ACC112 (cell line): ENCODE data around the gene CDC42BPA.

ENCODE experiments used
- H2AFZ ChIP-seq: fragments of 200-600 bp; sonication (generic); one replicate; pipeline ENCODE4 v1.6.0; 2017; ENCODE audit warnings: antibody characterized with exemption, low read length; ENCODE audit not compliant: unreplicated experiment
- H3K27ac ChIP-seq: fragments of 200-600 bp; sonication (generic); 2 replicates; pipeline ENCODE4 v1.5.1; 2014; ENCODE audit warnings: low read depth, mild to moderate bottlenecking, antibody characterized with exemption, low read length, moderate library complexity
- H3K27me3 ChIP-seq: fragments of 200-600 bp; sonication (generic); 2 replicates; pipeline ENCODE4 v1.6.1; 2014; ENCODE audit warnings: mild to moderate bottlenecking, antibody characterized with exemption, low read length, moderate library complexity, mixed read lengths; ENCODE audit not compliant: insufficient read depth
- H3K36me3 ChIP-seq: fragments of 200-600 bp; sonication (generic); 2 replicates; pipeline ENCODE4 v1.6.1; 2016; ENCODE audit warnings: mild to moderate bottlenecking, antibody characterized with exemption, low read length, moderate library complexity, mixed read lengths; ENCODE audit not compliant: insufficient read depth
- H3K4me1 ChIP-seq: fragments of 200-600 bp; sonication (generic); one replicate; pipeline ENCODE4 v1.6.1; 2016; ENCODE audit warnings: low read length, mixed read lengths; ENCODE audit not compliant: insufficient read depth, unreplicated experiment, control insufficient read depth
- H3K4me3 ChIP-seq: fragments of 200-600 bp; sonication (generic); 2 replicates; pipeline ENCODE4 v1.5.1; 2014; ENCODE audit warnings: mild to moderate bottlenecking, low read depth, low read length
- H3K79me2 ChIP-seq: fragments of 200-600 bp; sonication (generic); one replicate; pipeline ENCODE4 v1.6.0; 2016; ENCODE audit warnings: low read length; ENCODE audit not compliant: control insufficient read depth, unreplicated experiment, insufficient read depth

Gene CDC42BPA

GRCh38 chr1:226974544-226975258 is 343.6 kb downstream of the CDC42BPA start:
- H3K79me2 ChIP-seq = no peaks in the 10 kb centered on the region
- H3K4me3 ChIP-seq = no peak overlapping the region
- H3K27ac ChIP-seq = no peak overlapping the region
- peaks cover 16% of the 10 kb centered on the region for H3K4me1 ChIP-seq
- peak overlapping the region; percentile 85 for H2AFZ ChIP-seq
- H3K27me3 ChIP-seq = no peaks in the 10 kb centered on the region
- peaks cover 5% of the 10 kb centered on the region for H3K36me3 ChIP-seq

GRCh38 chr1:226973898-226974543 is 344.3 kb downstream of the CDC42BPA start:
- peak overlapping the region; percentile 26; the same call in 1 of the 2 replicates for H3K27ac ChIP-seq
- H3K79me2 ChIP-seq = no peaks in the 10 kb centered on the region
- no peaks in the 10 kb centered on the region for H3K27me3 ChIP-seq
- H3K4me3 ChIP-seq = no peak overlapping the region
- peak overlapping the region; percentile 85 for H2AFZ ChIP-seq
- peaks cover 16% of the 10 kb centered on the region for H3K4me1 ChIP-seq
- H3K36me3 ChIP-seq = peaks cover 5% of the 10 kb centered on the region

DNA sequence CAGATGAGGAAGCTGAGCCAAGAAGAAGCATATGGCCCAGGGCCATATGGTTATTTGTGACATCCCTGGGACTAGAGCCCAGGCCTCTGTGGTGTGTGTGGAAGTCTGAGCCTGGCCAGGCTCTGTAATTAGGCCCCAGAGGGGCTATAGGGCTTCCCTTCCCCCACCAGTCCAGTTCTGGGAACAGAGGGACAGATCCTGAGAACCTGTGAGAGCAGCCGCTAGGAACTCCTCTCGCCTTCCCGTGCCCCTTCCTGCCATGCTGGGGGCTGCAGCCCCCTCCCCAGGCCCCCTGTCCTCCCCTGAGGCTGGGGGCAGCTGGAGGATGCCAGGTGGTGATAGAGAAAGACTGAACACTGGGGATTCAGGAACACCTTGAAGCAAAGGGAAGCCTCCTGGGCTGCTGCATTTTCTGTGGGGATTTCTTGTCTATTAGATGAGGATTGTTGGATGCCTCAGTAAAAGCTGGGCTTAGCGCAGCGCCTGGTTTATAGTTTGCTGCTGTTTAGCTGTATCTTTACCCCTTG is 344.9 kb downstream of the CDC42BPA start:
- Histone ChIP-seq H3K36me3 (peaks cover 5% of the 10 kb centered on the region), H3K4me1 (peaks cover 16% of the 10 kb centered on the region), H3K27me3 (no peaks in the 10 kb centered on the region), H3K27ac (peak overlapping the region; percentile 26; the same call in 1 of the 2 replicates), H3K79me2 (no peaks in the 10 kb centered on the region), H3K4me3 (no peak overlapping the region), H2AFZ (peak overlapping the region; percentile 85)

DNA sequence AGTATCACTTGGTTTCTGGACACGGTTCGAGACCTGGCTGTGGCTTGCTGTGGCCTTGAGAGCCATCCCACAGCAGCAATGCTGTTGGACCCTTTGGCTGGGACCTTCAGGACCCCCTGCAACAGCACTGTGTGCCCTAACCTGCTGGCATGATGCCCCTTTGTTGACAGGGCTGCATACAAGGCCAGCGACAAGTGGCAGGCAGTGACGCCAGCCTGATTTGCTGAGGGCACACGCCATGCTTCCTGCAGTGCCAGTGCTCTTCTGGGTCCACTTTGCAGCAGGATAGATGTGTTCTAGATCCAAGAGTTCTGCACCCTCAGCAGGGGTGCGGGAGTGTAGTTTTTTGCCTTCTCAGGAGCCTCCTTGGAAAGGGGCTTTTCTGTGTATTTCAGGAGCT is 345.4 kb downstream of the CDC42BPA start:
- Histone ChIP-seq H3K4me1 (peaks cover 16% of the 10 kb centered on the region), H3K27me3 (no peaks in the 10 kb centered on the region), H2AFZ (no peak overlapping the region), H3K79me2 (no peaks in the 10 kb centered on the region), H3K27ac (no peak overlapping the region), H3K4me3 (no peak overlapping the region), H3K36me3 (peaks cover 5% of the 10 kb centered on the region)

- Histone ChIP-seq H3K4me3 (no peak overlapping the region), H3K4me1 (peaks cover 16% of the 10 kb centered on the region), H3K27me3 (no peaks in the 10 kb centered on the region), H3K79me2 (no peaks in the 10 kb centered on the region), H3K27ac (no peak overlapping the region), H2AFZ (no peak overlapping the region), H3K36me3 (peaks cover 5% of the 10 kb centered on the region)
Measured at GRCh38 chr1:226971765-226972164, 346.5 kb downstream of the CDC42BPA start.

GRCh38 chr1:226967665-226968064 is 350.6 kb downstream of the CDC42BPA start:
- no peaks in the 10 kb centered on the region for H3K79me2 ChIP-seq
- H2AFZ ChIP-seq = no peak overlapping the region
- H3K27me3 ChIP-seq = no peaks in the 10 kb centered on the region
- H3K4me3 ChIP-seq = no peak overlapping the region
- H3K27ac ChIP-seq = no peak overlapping the region
- peaks cover 5% of the 10 kb centered on the region for H3K36me3 ChIP-seq
- no peaks in the 10 kb centered on the region for H3K4me1 ChIP-seq

GRCh38 chr1:226966683-226967082 is 351.6 kb downstream of the CDC42BPA start:
- H3K27ac ChIP-seq = no peak overlapping the region
- no peaks in the 10 kb centered on the region for H3K27me3 ChIP-seq
- H3K79me2 ChIP-seq = no peaks in the 10 kb centered on the region
- no peak overlapping the region for H2AFZ ChIP-seq
- no peaks in the 10 kb centered on the region for H3K4me1 ChIP-seq
- H3K36me3 ChIP-seq = peaks cover 5% of the 10 kb centered on the region
- H3K4me3 ChIP-seq = no peak overlapping the region

- no peak overlapping the region for H3K4me3 ChIP-seq
- H3K79me2 ChIP-seq = no peaks in the 10 kb centered on the region
- H3K27me3 ChIP-seq = no peaks in the 10 kb centered on the region
- no peaks in the 10 kb centered on the region for H3K4me1 ChIP-seq
- no peak overlapping the region for H2AFZ ChIP-seq
- peaks cover 5% of the 10 kb centered on the region for H3K36me3 ChIP-seq
- H3K27ac ChIP-seq = no peak overlapping the region
Measured at GRCh38 chr1:226965581-226966440, 352.5 kb downstream of the CDC42BPA start.

DNA sequence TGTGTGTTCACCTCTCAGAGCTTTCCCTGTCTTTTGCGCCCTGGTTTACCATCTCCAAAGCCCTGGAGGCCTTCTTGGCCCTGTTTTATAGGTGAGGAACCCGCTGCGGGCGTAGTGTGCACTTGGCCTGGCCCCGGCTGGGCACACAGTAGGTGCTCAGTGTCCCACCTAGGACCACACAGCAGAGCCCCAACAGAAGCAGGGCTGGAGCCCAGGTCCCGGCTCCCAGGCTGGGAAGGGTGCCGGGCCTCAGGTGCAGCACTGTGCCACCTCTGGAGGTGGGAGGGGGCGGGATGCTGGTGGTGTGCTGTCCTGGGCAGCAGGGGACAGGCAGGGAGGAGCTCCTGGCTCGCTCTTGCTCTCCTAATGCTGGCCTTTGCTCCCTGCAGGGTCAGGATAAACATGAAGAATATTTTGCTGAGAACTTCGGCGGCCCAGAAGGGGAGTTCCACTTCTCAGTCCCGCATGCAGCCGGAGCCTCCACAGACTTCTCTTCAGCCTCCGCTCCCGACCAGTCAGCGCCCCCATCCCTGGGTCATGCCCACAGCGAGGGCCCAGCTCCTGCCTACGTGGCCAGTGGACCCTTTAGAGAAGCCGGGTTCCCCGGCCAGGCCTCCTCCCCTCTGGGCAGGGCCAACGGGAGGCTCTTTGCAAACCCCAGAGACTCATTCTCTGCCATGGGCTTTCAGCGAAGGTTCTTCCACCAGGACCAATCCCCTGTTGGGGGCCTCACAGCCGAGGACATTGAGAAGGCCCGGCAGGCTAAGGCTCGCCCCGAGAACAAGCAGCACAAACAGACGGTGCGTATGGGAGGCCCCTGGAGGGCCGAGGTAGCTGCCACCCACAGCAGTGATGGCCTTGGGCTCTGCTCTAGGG is 353.4 kb downstream of the CDC42BPA start:
- H3K79me2 ChIP-seq = no peaks in the 10 kb centered on the region
- H3K27me3 ChIP-seq = no peaks in the 10 kb centered on the region
- no peak overlapping the region for H2AFZ ChIP-seq
- no peaks in the 10 kb centered on the region for H3K36me3 ChIP-seq
- no peaks in the 10 kb centered on the region for H3K4me1 ChIP-seq
- no peak overlapping the region for H3K4me3 ChIP-seq
- H3K27ac ChIP-seq = no peak overlapping the region

- Histone ChIP-seq H3K4me3 (no peak overlapping the region), H3K36me3 (no peaks in the 10 kb centered on the region), H2AFZ (no peak overlapping the region), H3K4me1 (no peaks in the 10 kb centered on the region), H3K79me2 (no peaks in the 10 kb centered on the region), H3K27ac (no peak overlapping the region), H3K27me3 (no peaks in the 10 kb centered on the region)
Measured at GRCh38 chr1:226964068-226964425, 354.2 kb downstream of the CDC42BPA start.
